T-cell (primary cell): ENCODE data around the gene OR2T3. TPM values are rescaled to one million over a fixed set of nuclear protein-coding genes. Genes with fewer than 3 reads are reported as not detected.
"Not testable (repeated sequence)": the region's sequence is repeated elsewhere in the genome, so short reads cannot be mapped to it uniquely, and the experiment has no call there.

Experiments used
- ATAC-seq, 4 experiments: fragments of 200-7000 bp in 3 of 4; fragments of 150-1000 bp in 1 of 4; cut with Tn5 transposase; replicated peaks in 1 of 4; 1 replicate in 3 of 4; 2 replicates in 1 of 4; pipeline ENCODE4 v1.10.0; 2021; ENCODE audit warnings: moderate library complexity in 3 of 4, mild to moderate bottlenecking in 2 of 4, moderate number of reproducible peaks in 1 of 4
- CTCF ChIA-PET, 2 donors: fragments of 300-600 bp; sonication (Branson Sonifier 250); formaldehyde crosslinking; loops; one replicate each; lab custom pipeline; 2022; ENCODE audit warnings: antibody characterized with exemption in 2 of 2; lab: Charles Lee
- POLR2A ChIA-PET, 2 donors: fragments of 300-600 bp; sonication (Branson Sonifier 250); formaldehyde crosslinking; loops; one replicate each; lab custom pipeline; 2022; ENCODE audit warnings: antibody characterized with exemption in 2 of 2; lab: Charles Lee
- DNase-seq, 35 experiments: peaks; one replicate each; pipeline versions ENCODE4 v3.0.0 to v3.0.0-alpha.2; 2013 to 2023
- H3K27ac ChIP-seq: one replicate; pipeline ENCODE4 v1.5.1; 2013; ENCODE audit warnings: low read length
- H3K27me3 ChIP-seq, 2 experiments: replicated peaks in 1 of 2; 1 replicate in 1 of 2; 2 replicates in 1 of 2; pipeline versions ENCODE4 v1.6.1 to v1.7.0; 2013; ENCODE audit warnings: low read length in 1 of 2, mixed read lengths in 1 of 2; ENCODE audit not compliant: control insufficient read depth in 2 of 2, insufficient read depth in 2 of 2; ENCODE audit errors: extremely low read depth in 1 of 2
- H3K36me3 ChIP-seq, 2 donors: 1 replicate in 1 of 2; 2 replicates in 1 of 2; pipeline versions ENCODE4 v1.6.1 to v1.7.0; 2013; ENCODE audit warnings: low read length in 1 of 2; ENCODE audit not compliant: control insufficient read depth in 2 of 2, insufficient read depth in 1 of 2; ENCODE audit errors: extremely low read depth in 1 of 2
- H3K4me1 ChIP-seq, 2 experiments: 1 replicate in 1 of 2; 2 replicates in 1 of 2; pipeline versions ENCODE4 v1.6.1 to v1.7.0; 2013; ENCODE audit warnings: low read length in 2 of 2, mixed read lengths in 1 of 2; ENCODE audit not compliant: insufficient read depth in 2 of 2, control insufficient read depth in 1 of 2; ENCODE audit errors: extremely low read depth in 1 of 2
- H3K4me3 ChIP-seq, 2 donors: 1 replicate in 1 of 2; 2 replicates in 1 of 2; pipeline versions ENCODE4 v1.5.1 to v1.7.0; 2013; ENCODE audit warnings: mild to moderate bottlenecking in 2 of 2, low read length in 1 of 2, moderate library complexity in 1 of 2; ENCODE audit not compliant: control insufficient read depth in 1 of 2; ENCODE audit errors: extremely low read depth in 1 of 2
- H3K9me3 ChIP-seq: 2 replicates; pipeline ENCODE4 v1.7.0; 2013
- H3K27ac Mint-ChIP-seq, 2 donors: one replicate each; pipeline ENCODE4 v1.8.0; 2020 to 2021; ENCODE audit warnings: mild to moderate bottlenecking in 2 of 2, mixed read lengths in 2 of 2
- H3K27me3 Mint-ChIP-seq, 2 donors: one replicate each; pipeline ENCODE4 v1.8.0; 2021 to 2022; ENCODE audit warnings: mixed read lengths in 2 of 2
- H3K36me3 Mint-ChIP-seq: one replicate; pipeline ENCODE4 v1.8.0; 2021; ENCODE audit warnings: mixed read lengths
- H3K4me1 Mint-ChIP-seq, 3 donors: one replicate each; pipeline ENCODE4 v1.8.0; 2020 to 2022; ENCODE audit warnings: mixed read lengths in 3 of 3, mild to moderate bottlenecking in 1 of 3
- H3K4me3 Mint-ChIP-seq, 3 donors: one replicate each; pipeline ENCODE4 v1.8.0; 2020 to 2022; ENCODE audit warnings: mild to moderate bottlenecking in 3 of 3, mixed read lengths in 3 of 3, moderate library complexity in 3 of 3
- H3K9me3 Mint-ChIP-seq, 3 donors: one replicate each; pipeline ENCODE4 v1.8.0; 2020 to 2022; ENCODE audit warnings: mixed read lengths in 3 of 3
- WGBS: methylation state at CpG from one replicate; pipeline ENCODE4 v1.1.5; 2013; ENCODE audit warnings: missing lambda C conversion rate; ENCODE audit not compliant: insufficient coverage; 5-methylcytosine and 5-hydroxymethylcytosine counted together
- total RNA-seq, 35 experiments: library from RNA in 6 of 35; stranded (reverse) in 6 of 35; fragments of 120-200 nt in 1 of 35; gene quantifications; one replicate each; pipeline versions ENCODE4 v1.2.1 to v1.2.4 and lab custom pipeline; 2013 to 2026

OR2T3 gene
- total RNA-seq, 5 donors from 2014 or later (not counting 1 experiment from before 2014, with no cell fraction given), result not detected

GRCh38 chr1:248434913-248435312 lies 38.2 kb upstream of the OR2T3 start:
- H3K27ac ChIP-seq, H3K4me3 Mint-ChIP-seq, H3K27me3 ChIP-seq, H3K9me3 Mint-ChIP-seq, H3K27me3 Mint-ChIP-seq, H3K9me3 ChIP-seq, ATAC-seq, H3K36me3 ChIP-seq, DNase-seq, H3K4me1 ChIP-seq, H3K4me1 Mint-ChIP-seq, H3K27ac Mint-ChIP-seq, POLR2A ChIA-PET, H3K4me3 ChIP-seq, H3K36me3 Mint-ChIP-seq, CTCF ChIA-PET: not testable (repeated sequence)
- WGBS, result no CpG with 5 or more reads among the region's 6 CpGs

GRCh38 chr1:248436303-248436702 lies 36.8 kb upstream of the OR2T3 start:
- DNase-seq, H3K27me3 Mint-ChIP-seq, ATAC-seq, H3K9me3 Mint-ChIP-seq, H3K4me1 Mint-ChIP-seq, H3K27me3 ChIP-seq, H3K4me1 ChIP-seq, H3K36me3 Mint-ChIP-seq, H3K27ac Mint-ChIP-seq, H3K36me3 ChIP-seq, H3K27ac ChIP-seq, H3K4me3 Mint-ChIP-seq, H3K9me3 ChIP-seq, H3K4me3 ChIP-seq, POLR2A ChIA-PET, CTCF ChIA-PET: not testable (repeated sequence)
- WGBS, result 83% methylated on average over 1 of the region's 3 CpGs

- not testable (repeated sequence) for ATAC-seq
These were observed 34.5 kb upstream of the OR2T3 start for GRCh38 chr1:248438668-248439067.

GRCh38 chr1:248439283-248439682 lies 33.9 kb upstream of the OR2T3 start:
- POLR2A ChIA-PET, H3K4me1 ChIP-seq, H3K27me3 ChIP-seq, H3K9me3 Mint-ChIP-seq, H3K27ac Mint-ChIP-seq, H3K4me3 Mint-ChIP-seq, H3K36me3 ChIP-seq, ATAC-seq, H3K27ac ChIP-seq, H3K4me1 Mint-ChIP-seq, H3K27me3 Mint-ChIP-seq, H3K36me3 Mint-ChIP-seq, H3K9me3 ChIP-seq, H3K4me3 ChIP-seq, CTCF ChIA-PET, DNase-seq: not testable (repeated sequence)
- WGBS, result 40% methylated on average over 1 of the region's 5 CpGs

More at GRCh38 chr1:248438668-248439067, 34.5 kb upstream of the OR2T3 start:
- H3K27me3 ChIP-seq, H3K27me3 Mint-ChIP-seq, H3K36me3 Mint-ChIP-seq, H3K27ac ChIP-seq, H3K9me3 Mint-ChIP-seq, H3K4me3 ChIP-seq, POLR2A ChIA-PET, H3K4me1 Mint-ChIP-seq, DNase-seq, H3K4me3 Mint-ChIP-seq, H3K36me3 ChIP-seq, H3K9me3 ChIP-seq, H3K4me1 ChIP-seq, CTCF ChIA-PET, H3K27ac Mint-ChIP-seq: not testable (repeated sequence)
- no CpG with 5 or more reads among the region's 1 CpG for WGBS

GRCh38 chr1:248442500-248443277 lies 30.5 kb upstream of the OR2T3 start:
- H3K36me3 Mint-ChIP-seq, CTCF ChIA-PET, H3K9me3 Mint-ChIP-seq, H3K4me3 Mint-ChIP-seq, ATAC-seq, H3K36me3 ChIP-seq, DNase-seq, H3K4me3 ChIP-seq, H3K27me3 ChIP-seq, POLR2A ChIA-PET, H3K27me3 Mint-ChIP-seq, H3K9me3 ChIP-seq, H3K27ac Mint-ChIP-seq, H3K4me1 ChIP-seq, H3K27ac ChIP-seq, H3K4me1 Mint-ChIP-seq: not testable (repeated sequence)
- no CpG with 5 or more reads among the region's 2 CpGs for WGBS

- 80% methylated on average over 3 of the region's 4 CpGs for WGBS
- H3K4me3 ChIP-seq, H3K27me3 ChIP-seq, H3K27me3 Mint-ChIP-seq, H3K9me3 ChIP-seq, H3K36me3 ChIP-seq, H3K4me1 ChIP-seq, H3K9me3 Mint-ChIP-seq, DNase-seq, ATAC-seq, H3K27ac ChIP-seq, H3K36me3 Mint-ChIP-seq, H3K27ac Mint-ChIP-seq, H3K4me1 Mint-ChIP-seq, H3K4me3 Mint-ChIP-seq, POLR2A ChIA-PET: not testable (repeated sequence)
- CTCF ChIA-PET, result interaction anchor here in 1 of 2 donors (0.6 kb wide), 1 partner anchor 1072 kb away, joined by 11 read pairs; no protein-coding TSS in a partner anchor
These were observed 28.5 kb upstream of the OR2T3 start for GRCh38 chr1:248444603-248445002.
